Measurements from ENCODE around the gene PRODH2. TPM values are rescaled to one million over a fixed set of nuclear protein-coding genes. Genes with fewer than 3 reads are reported as not detected.

PRODH2 gene
- polyA plus RNA-seq, 2 of the 4 experiments (the other 2 are of a cell fraction), result 0.92 to 1.0 TPM

DNA sequence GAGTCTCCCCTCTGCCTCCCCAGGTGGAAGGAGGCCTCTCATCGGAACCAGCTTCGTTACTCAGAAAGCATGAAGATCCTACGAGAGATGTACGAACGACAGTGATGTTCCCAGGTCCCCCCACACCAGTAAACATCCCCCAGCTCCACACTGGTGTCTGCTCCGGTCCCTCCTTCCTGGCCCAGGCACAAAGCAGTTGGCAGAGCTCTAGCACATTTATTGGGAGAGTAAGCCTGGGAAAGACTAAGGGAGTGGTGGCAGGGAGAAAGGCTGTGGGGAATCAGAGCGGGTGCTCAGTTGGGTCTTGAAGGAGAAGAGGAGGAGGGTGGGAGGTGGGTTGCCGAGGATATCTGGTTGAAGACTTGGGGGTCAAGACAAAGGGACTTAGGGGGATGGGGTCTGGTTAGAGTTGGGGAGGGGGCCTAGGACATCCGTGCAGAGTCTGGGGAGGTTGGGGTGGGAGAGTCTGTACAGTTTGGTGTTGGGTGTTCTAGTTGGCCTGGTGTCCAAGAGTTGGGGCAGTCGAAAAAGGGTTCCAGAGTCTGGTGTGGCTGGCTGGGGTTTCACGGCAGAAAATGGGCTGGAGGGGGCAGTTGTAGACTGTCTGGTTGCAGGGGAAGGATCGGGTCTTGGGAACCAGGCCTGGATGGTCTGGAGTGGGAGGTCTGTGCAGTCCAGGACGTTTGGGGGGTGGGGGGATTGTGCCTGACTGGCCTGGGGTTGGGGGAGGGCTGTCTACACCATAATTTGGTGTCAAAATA lies 58.1 kb downstream of the PRODH2 start:
- FAIRE-seq (no peak), DNase-seq (ENCODE audit: low read depth in 1 of 2, low spot score in 1 of 2) (no peak), ATAC-seq (no peak)
- no peak overlapping the region for H3K4me2 ChIP-seq
- TF ChIP-seq RFX5 (IDR thresholded peaks at IDR 0.05) (no peak), RARB (CRISPR knock-in tag; IDR thresholded peaks at IDR 0.05) (no peak), HEYL (CRISPR knock-in tag; IDR thresholded peaks at IDR 0.05) (no peak), FOSL2 (IDR thresholded peaks at IDR 0.05) (no peak), FOSL2 (CRISPR knock-in tag; IDR thresholded peaks at IDR 0.05) (no peak), ZNF302 (CRISPR knock-in tag; IDR thresholded peaks at IDR 0.05) (no peak), RNF2 (IDR thresholded peaks at IDR 0.05; ENCODE audit: borderline replicate concordance, low read depth) (no peak), NPAS2 (CRISPR knock-in tag; IDR thresholded peaks at IDR 0.05; ENCODE audit: borderline replicate concordance) (no peak), USF2 (IDR thresholded peaks at IDR 0.05) (no peak), MYC (IDR thresholded peaks at IDR 0.05; ENCODE audit: borderline replicate concordance, low read length) (no peak)
- ChIA-PET POLR2A (no interaction called here), CTCF (interaction anchor here (1.5 kb wide), 1 partner anchor 8 kb away, joined by 3 read pairs; no protein-coding TSS in a partner anchor)
- H3K4me1 ChIP-seq, result peaks cover 17% of the 10 kb centered on the region
- H3K27ac ChIP-seq, result no peak overlapping the region
- 85% methylated on average over 13 of the region's 13 CpGs for WGBS (ENCODE audit: missing lambda C conversion rate)
- no peaks in the 10 kb centered on the region for H3K9me3 ChIP-seq
- no peak overlapping the region for H3K4me3 ChIP-seq

GRCh38 chr19:35753634-35754369 lies 58.8 kb downstream of the PRODH2 start:
- FAIRE-seq (no peak), DNase-seq (ENCODE audit: low read depth in 1 of 2, low spot score in 1 of 2) (no peak), ATAC-seq (no peak)
- no peaks in the 10 kb centered on the region for H3K9me3 ChIP-seq
- no peak overlapping the region for H3K4me2 ChIP-seq
- ChIA-PET CTCF (interaction anchor here (0.9 to 1.5 kb wide), 2 partner anchors 9 to 59 kb away, joined by 3 read pairs; no protein-coding TSS in a partner anchor), POLR2A (no interaction called here)
- peaks cover 15% of the 10 kb centered on the region for H3K4me1 ChIP-seq
- 90% methylated on average over 20 of the region's 20 CpGs for WGBS (ENCODE audit: missing lambda C conversion rate)
- no peak overlapping the region for H3K4me3 ChIP-seq
- TF ChIP-seq ESRRA (IDR thresholded peaks at IDR 0.05; ENCODE audit: borderline replicate concordance, low read length) (no peak), POLR2AphosphoS2 (conservative IDR thresholded peaks at IDR 0.05; ENCODE audit: low read length) (no peak), RARB (CRISPR knock-in tag; IDR thresholded peaks at IDR 0.05) (no peak)
- H3K27ac ChIP-seq, result no peak overlapping the region

DNA sequence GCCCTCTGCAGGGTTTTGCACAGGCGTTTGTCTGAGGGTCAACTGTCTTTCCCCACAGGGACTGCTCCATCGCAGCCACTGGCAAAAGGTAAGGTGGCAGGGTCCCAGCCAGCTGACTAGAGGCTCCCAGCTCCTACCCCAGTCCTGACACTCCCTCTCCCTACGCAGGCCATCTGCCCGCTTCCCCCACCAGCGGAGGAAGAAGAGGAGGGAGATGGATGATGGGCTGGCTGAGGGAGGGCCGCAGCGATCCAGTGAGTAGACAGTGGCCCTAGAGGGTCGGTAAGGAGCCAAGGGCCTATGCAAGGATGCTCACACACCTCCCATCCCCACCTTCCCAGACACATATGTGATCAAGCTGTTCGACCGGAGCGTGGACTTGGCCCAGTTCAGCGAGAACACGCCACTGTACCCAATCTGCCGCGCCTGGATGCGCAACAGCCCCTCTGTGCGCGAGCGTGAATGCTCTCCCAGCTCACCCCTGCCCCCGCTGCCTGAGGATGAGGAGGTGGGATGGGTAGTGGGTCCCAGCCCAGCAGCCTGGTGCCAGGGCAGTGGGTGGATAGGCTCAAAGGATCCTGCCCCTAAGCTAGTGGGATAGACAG lies 59.8 kb downstream of the PRODH2 start:
- DNase-seq (ENCODE audit: low read depth in 1 of 2, low spot score in 1 of 2) (no peak), FAIRE-seq (no peak), ATAC-seq (no peak)
- ChIA-PET POLR2A (no interaction called here), CTCF (interaction anchor here (0.9 to 1.6 kb wide), 4 partner anchors 10 to 58 kb away, joined by 3 to 5 read pairs (median 3); partner anchors contain the start of gene IGFLR1)
- no peak for TF ChIP-seq POLR2A (IDR thresholded peaks at IDR 0.05; ENCODE audit: low read length)
- TF ChIP-seq E2F6 (IDR thresholded peaks at IDR 0.05; ENCODE audit: borderline replicate concordance, low read depth), result no peak
- TF ChIP-seq SMC3 (IDR thresholded peaks at IDR 0.05), result no peak
- no peak for TF ChIP-seq RNF2 (IDR thresholded peaks at IDR 0.05; ENCODE audit: borderline replicate concordance, low read depth)
- TF ChIP-seq MYC (IDR thresholded peaks at IDR 0.05; ENCODE audit: borderline replicate concordance, low read length), result no peak
- TF ChIP-seq SREBF2 (IDR thresholded peaks at IDR 0.05), result no peak
- no peak for TF ChIP-seq CHD2 (IDR thresholded peaks at IDR 0.05; ENCODE audit: low read length, partially characterized antibody)
- TF ChIP-seq CBX8 (IDR thresholded peaks at IDR 0.05), result no peak
- TF ChIP-seq CEBPB (IDR thresholded peaks at IDR 0.05), result no peak
- TF ChIP-seq MAX (IDR thresholded peaks at IDR 0.05), result no peak
- no peak for TF ChIP-seq RARB (CRISPR knock-in tag; IDR thresholded peaks at IDR 0.05)
- TF ChIP-seq ZNF302 (CRISPR knock-in tag; IDR thresholded peaks at IDR 0.05), result no peak
- no peak for TF ChIP-seq HOXB5 (CRISPR knock-in tag; IDR thresholded peaks at IDR 0.05)
- TF ChIP-seq EHF (CRISPR knock-in tag; IDR thresholded peaks at IDR 0.05), result no peak
- TF ChIP-seq BHLHE40 (IDR thresholded peaks at IDR 0.05; ENCODE audit: low read depth, low read length), result no peak
- TF ChIP-seq, protein P1, sequence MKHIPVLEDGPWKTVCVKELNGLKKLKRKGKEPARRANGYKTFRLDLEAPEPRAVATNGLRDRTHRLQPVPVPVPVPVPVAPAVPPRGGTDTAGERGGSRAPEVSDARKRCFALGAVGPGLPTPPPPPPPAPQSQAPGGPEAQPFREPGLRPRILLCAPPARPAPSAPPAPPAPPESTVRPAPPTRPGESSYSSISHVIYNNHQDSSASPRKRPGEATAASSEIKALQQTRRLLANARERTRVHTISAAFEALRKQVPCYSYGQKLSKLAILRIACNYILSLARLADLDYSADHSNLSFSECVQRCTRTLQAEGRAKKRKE (CRISPR knock-in tag; IDR thresholded peaks at IDR 0.05; ENCODE audit: low read depth), result no peak
- no peak for TF ChIP-seq NR3C1 (IDR thresholded peaks at IDR 0.05)
- no peak for TF ChIP-seq HEYL (CRISPR knock-in tag; IDR thresholded peaks at IDR 0.05)
- TF ChIP-seq, protein P2, sequence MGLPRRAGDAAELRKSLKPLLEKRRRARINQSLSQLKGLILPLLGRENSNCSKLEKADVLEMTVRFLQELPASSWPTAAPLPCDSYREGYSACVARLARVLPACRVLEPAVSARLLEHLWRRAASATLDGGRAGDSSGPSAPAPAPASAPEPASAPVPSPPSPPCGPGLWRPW (IDR thresholded peaks at IDR 0.05), result no peak
- H3K27ac ChIP-seq, result no peak overlapping the region
- no peaks in the 10 kb centered on the region for H3K9me3 ChIP-seq
- no peak overlapping the region for H3K4me2 ChIP-seq
- no peak overlapping the region for H3K4me3 ChIP-seq
- 96% methylated on average over 20 of the region's 20 CpGs for WGBS (ENCODE audit: missing lambda C conversion rate)
- H3K4me1 ChIP-seq, result peaks cover 15% of the 10 kb centered on the region

All from A549 (cell line).